H1 (cell line): ENCODE data around the gene GPANK1. TPM values are rescaled to one million over a fixed set of nuclear protein-coding genes. Genes with fewer than 3 reads are reported as not detected.

Experiments used
- CTCF ChIA-PET: fragments of 300-600 bp; sonication (Branson Sonifier 250); formaldehyde crosslinking; loops from one replicate; lab custom pipeline; 2021; ENCODE audit not compliant: partially characterized antibody; lab: Charles Lee
- POLR2A ChIA-PET: fragments of 300-600 bp; sonication (Branson Sonifier 250); formaldehyde crosslinking; loops from one replicate; lab custom pipeline; 2021; ENCODE audit warnings: inconsistent platforms; ENCODE audit not compliant: partially characterized antibody; lab: Charles Lee
- DNase-seq, 2 experiments: peaks; one replicate each; pipeline versions ENCODE4 v3.0.0 to v3.0.0-alpha.2; 2010 to 2022; ENCODE audit warnings: low spot score in 2 of 2, low read depth in 1 of 2, mixed read lengths in 1 of 2
- FAIRE-seq: peaks from 2 replicates; lab custom pipeline; 2011; peaks lifted over from hg19 to GRCh38; lab: Jason Lieb, UNC
- H2AFZ ChIP-seq: 2 replicates; pipeline ENCODE4 v1.8.1; 2012; ENCODE audit warnings: low read length, inconsistent platforms
- H2AK5ac ChIP-seq: 2 replicates; pipeline ENCODE4 v1.6.1; 2013; ENCODE audit warnings: low read depth, low read length
- H2BK120ac ChIP-seq: replicated peaks from 2 replicates; pipeline ENCODE3; 2013; ENCODE audit warnings: low read depth, low read length, inconsistent platforms
- H2BK12ac ChIP-seq: 2 replicates; pipeline ENCODE4 v1.6.1; 2013; ENCODE audit warnings: low read depth, low read length
- H2BK15ac ChIP-seq: 2 replicates; pipeline ENCODE4 v1.6.1; 2013; ENCODE audit warnings: low read length
- H2BK20ac ChIP-seq: 2 replicates; pipeline ENCODE4 v1.6.1; 2013; ENCODE audit warnings: low read length
- H2BK5ac ChIP-seq: 2 replicates; pipeline ENCODE4 v1.6.1; 2013; ENCODE audit warnings: low read depth, low read length
- H3K14ac ChIP-seq: 2 replicates; pipeline ENCODE4 v1.6.1; 2013; ENCODE audit warnings: inconsistent platforms; ENCODE audit not compliant: insufficient read length
- H3K18ac ChIP-seq: 2 replicates; pipeline ENCODE4 v1.6.1; 2013; ENCODE audit warnings: low read length; ENCODE audit errors: extremely low read depth
- H3K23ac ChIP-seq: 2 replicates; pipeline ENCODE4 v1.6.1; 2013; ENCODE audit warnings: inconsistent platforms; ENCODE audit not compliant: insufficient read length
- H3K23me2 ChIP-seq: 2 replicates; pipeline ENCODE4 v1.6.1; 2013; ENCODE audit warnings: low read depth, low read length
- H3K27ac ChIP-seq: 2 replicates; pipeline ENCODE4 v1.6.1; 2011; ENCODE audit warnings: low read depth, low read length, inconsistent platforms
- H3K27me3 ChIP-seq, 4 experiments: replicated peaks in 1 of 4; 1 replicate in 1 of 4; 2 replicates in 3 of 4; pipeline versions ENCODE4 v1.6.1 to v1.8.1; 2011 to 2013; ENCODE audit warnings: low read length in 3 of 4, mild to moderate bottlenecking in 3 of 4, inconsistent platforms in 2 of 4, mixed read lengths in 2 of 4, moderate library complexity in 1 of 4; ENCODE audit not compliant: control insufficient read depth in 3 of 4, insufficient read depth in 3 of 4; ENCODE audit errors: extremely low read depth in 1 of 4
- H3K36me3 ChIP-seq, 4 experiments: 2 replicates each; pipeline versions ENCODE4 v1.6.1 to v1.8.1; 2011 to 2013; ENCODE audit warnings: mild to moderate bottlenecking in 4 of 4, low read length in 3 of 4, moderate library complexity in 2 of 4, control low read depth in 1 of 4, inconsistent platforms in 1 of 4; ENCODE audit not compliant: insufficient read depth in 4 of 4, control insufficient read depth in 2 of 4
- H3K4ac ChIP-seq: replicated peaks from 2 replicates; pipeline ENCODE3; 2013; ENCODE audit warnings: low read length, low read depth, mixed read lengths, inconsistent platforms; ENCODE audit not compliant: insufficient read length
- H3K4me1 ChIP-seq, 4 experiments: replicated peaks in 1 of 4; 1 replicate in 1 of 4; 2 replicates in 3 of 4; pipeline versions ENCODE4 v1.6.1 to v1.8.1; 2011 to 2013; ENCODE audit warnings: low read length in 3 of 4, inconsistent platforms in 2 of 4, mixed read lengths in 1 of 4; ENCODE audit not compliant: insufficient read depth in 4 of 4, control insufficient read depth in 3 of 4
- H3K4me2 ChIP-seq, 2 experiments: 2 replicates each; pipeline versions ENCODE4 v1.6.1 to v1.8.1; 2011 to 2013; ENCODE audit warnings: low read depth in 2 of 2, low read length in 2 of 2, control low read depth in 1 of 2, inconsistent platforms in 1 of 2, mild to moderate bottlenecking in 1 of 2; ENCODE audit not compliant: insufficient read depth in 1 of 2
- H3K4me3 ChIP-seq, 4 experiments: fragments of 200-600, 300-600 bp in 1 of 4; sonication (generic), shearing (Covaris generic), sonication (Bioruptor Twin) in 1 of 4; 2 replicates each; pipeline versions ENCODE4 v1.5.1 to v1.8.1; 2011 to 2016; ENCODE audit warnings: low read length in 4 of 4, low read depth in 3 of 4, control low read depth in 2 of 4, inconsistent platforms in 2 of 4, mild to moderate bottlenecking in 2 of 4, mixed read lengths in 1 of 4, moderate library complexity in 1 of 4; ENCODE audit not compliant: insufficient read depth in 2 of 4; ENCODE audit errors: extremely low read depth in 1 of 4
- H3K56ac ChIP-seq: replicated peaks from 2 replicates; pipeline ENCODE3; 2013; ENCODE audit warnings: low read depth, mild to moderate bottlenecking, mixed read lengths, low read length, inconsistent platforms; ENCODE audit not compliant: insufficient read length
- H3K79me1 ChIP-seq: 2 replicates; pipeline ENCODE4 v1.6.1; 2013; ENCODE audit warnings: low read depth, low read length, control low read depth
- H3K79me2 ChIP-seq, 2 experiments: 2 replicates each; pipeline versions ENCODE4 v1.6.1 to v1.8.1; 2012 to 2013; ENCODE audit warnings: low read length in 2 of 2, mild to moderate bottlenecking in 2 of 2, inconsistent platforms in 1 of 2; ENCODE audit not compliant: insufficient read depth in 2 of 2, control insufficient read depth in 1 of 2
- H3K9ac ChIP-seq, 4 experiments: replicated peaks in 1 of 4; 1 replicate in 1 of 4; 2 replicates in 3 of 4; pipeline versions ENCODE4 v1.6.1 to v1.8.1; 2011 to 2013; ENCODE audit warnings: low read depth in 3 of 4, low read length in 3 of 4, control low read depth in 2 of 4, mild to moderate bottlenecking in 2 of 4, moderate library complexity in 2 of 4, inconsistent platforms in 1 of 4; ENCODE audit errors: extremely low read depth in 1 of 4
- H3K9me3 ChIP-seq, 2 experiments: 2 replicates each; pipeline versions ENCODE4 v1.6.1 to v1.8.1; 2012 to 2013; ENCODE audit warnings: mild to moderate bottlenecking in 2 of 2, moderate library complexity in 2 of 2, control low read depth in 1 of 2, inconsistent platforms in 1 of 2, low read depth in 1 of 2, low read length in 1 of 2, mixed read lengths in 1 of 2; ENCODE audit not compliant: insufficient read depth in 2 of 2
- H4K20me1 ChIP-seq, 2 experiments: replicated peaks in 1 of 2; 2 replicates each; pipeline versions ENCODE3 to v1.8.1; 2011 to 2013; ENCODE audit warnings: inconsistent platforms in 2 of 2, low read length in 2 of 2, mild to moderate bottlenecking in 1 of 2; ENCODE audit not compliant: insufficient read depth in 2 of 2, control insufficient read depth in 1 of 2
- H4K5ac ChIP-seq: 2 replicates; pipeline ENCODE4 v1.6.1; 2013; ENCODE audit warnings: low read length, low read depth, mixed read lengths, inconsistent platforms; ENCODE audit not compliant: insufficient read length
- H4K8ac ChIP-seq: 2 replicates; pipeline ENCODE4 v1.8.0; 2013; ENCODE audit warnings: mild to moderate bottlenecking, moderate library complexity, low read length, inconsistent platforms; ENCODE audit not compliant: insufficient read depth; ENCODE audit errors: extremely low read depth
- H4K91ac ChIP-seq: replicated peaks from 2 replicates; pipeline ENCODE3; 2013; ENCODE audit warnings: low read length, mixed read lengths, inconsistent platforms; ENCODE audit not compliant: insufficient read length
- CTCF ChIP-seq, 3 experiments: IDR thresholded peaks; 1 replicate in 2 of 3; 2 replicates in 1 of 3; pipeline versions ENCODE4 v1.5.1 to v1.6.1; 2011; ENCODE audit warnings: low read length in 3 of 3, mild to moderate bottlenecking in 3 of 3, inconsistent platforms in 2 of 3, low read depth in 1 of 3, moderate library complexity in 1 of 3; ENCODE audit not compliant: insufficient read depth in 1 of 3; ENCODE audit errors: control extremely low read depth in 1 of 3
- PHF8 ChIP-seq: fragments of 200-600 bp; sonication (generic); conservative IDR thresholded peaks from 2 replicates; pipeline ENCODE4 v1.7.1; 2012; ENCODE audit warnings: low read depth, mild to moderate bottlenecking, inconsistent platforms, low read length, moderate library complexity
- POLR2A ChIP-seq, 2 experiments: IDR thresholded peaks; 1 replicate in 1 of 2; 2 replicates in 1 of 2; pipeline ENCODE4 v1.6.1; 2011; ENCODE audit warnings: low read depth in 2 of 2, low read length in 2 of 2, mild to moderate bottlenecking in 2 of 2; ENCODE audit errors: control extremely low read depth in 1 of 2
- RBBP5 ChIP-seq: IDR thresholded peaks from 2 replicates; pipeline ENCODE4 v1.7.1; 2012; ENCODE audit warnings: low read depth, mild to moderate bottlenecking, inconsistent platforms, low read length, moderate library complexity, borderline replicate concordance
- SIN3A ChIP-seq, 2 experiments: IDR thresholded peaks in 1 of 2; conservative IDR thresholded peaks in 1 of 2; 2 replicates each; pipeline ENCODE4 v1.6.1; 2011 to 2012; ENCODE audit warnings: low read length in 2 of 2, improper control_type of control experiment in 1 of 2, low read depth in 1 of 2, mild to moderate bottlenecking in 1 of 2
- TAF1 ChIP-seq: IDR thresholded peaks from 2 replicates; pipeline ENCODE4 v1.6.1; 2011; ENCODE audit warnings: mild to moderate bottlenecking, low read depth, low read length
- TBP ChIP-seq: IDR thresholded peaks from 2 replicates; pipeline ENCODE4 v1.6.1; 2011; ENCODE audit warnings: low read depth, low read length, improper control_type of control experiment
- WGBS, 2 experiments: shearing (Covaris generic) in 1 of 2; methylation state at CpG; one replicate each; pipeline versions ENCODE4 v1.1.6 to v1.1.7; 2013 to 2015; ENCODE audit warnings: low lambda C conversion rate in 2 of 2, mixed read lengths in 2 of 2, inconsistent platforms in 1 of 2, low coverage in 1 of 2, missing lambda C conversion rate in 1 of 2; ENCODE audit not compliant: insufficient replicate concordance in 2 of 2, insufficient coverage in 1 of 2, insufficient read length in 1 of 2; ENCODE audit errors: extremely low coverage in 1 of 2, missing lambda C conversion rate in 1 of 2; 5-methylcytosine and 5-hydroxymethylcytosine counted together
- polyA plus RNA-seq, 7 experiments: library from polyadenylated mRNA; depleted of rRNA in 3 of 7; stranded (reverse) in 5 of 7; unstranded in 2 of 7; fragments of >200 nt in 5 of 7; fragments of 200-250 nt in 2 of 7; gene quantifications; 1 replicate in 5 of 7; 2 replicates in 1 of 7; 4 replicates in 1 of 7; pipeline versions ENCODE4 v1.2.1 to v1.2.3, GENCODE V29; 2011 to 2013; ENCODE audit warnings: missing spikeins in 2 of 7, mixed read lengths in 2 of 7
- total RNA-seq: library from RNA; stranded (reverse); fragmentation: NEBNext Ultra II Directional; extraction: Animal tissue kit (Norgen Biotek cat#: 25700); gene quantifications from 2 replicates; pipeline ENCODE4 v1.2.1, GENCODE V29; 2021

The GPANK1 gene
- total and polyA plus RNA-seq, 2 of the 8 experiments (the other 6 are each of a cell fraction or from before 2014, with no cell fraction given), result 24.5 to 30.2 TPM

- H3K4me3 ChIP-seq, result peak overlapping the region; percentile 82 to 94 (median 92)
- peaks cover 8% of the 10 kb centered on the region for H3K23me2 ChIP-seq
- H3K9me3 ChIP-seq, result no peaks in the 10 kb centered on the region
- H3K56ac ChIP-seq, result peak overlapping the region; percentile 54
- peak overlapping the region; percentile 93; the same call in 1 of the 2 replicates for H4K8ac ChIP-seq
- peak overlapping the region; percentile 100 for H3K18ac ChIP-seq
- peak overlapping the region; percentile 100 for H2BK5ac ChIP-seq
- no peak overlapping the region for H3K23ac ChIP-seq
- no peaks in the 10 kb centered on the region for H3K27me3 ChIP-seq
- H4K5ac ChIP-seq, result peak overlapping the region; percentile 64
- no peak overlapping the region for H3K14ac ChIP-seq
- H2AFZ ChIP-seq, result 0 out of 2 replicates have a peak overlapping the region, but pooled peaks have one; percentile 47
- peaks cover 0 to 5% (median under 1%) of the 10 kb centered on the region in 4 experiments; a peak in 2 of 7 replicates for H3K4me1 ChIP-seq
- no peak overlapping the region for H2BK120ac ChIP-seq
- peak overlapping the region; percentile 96; the same call in 1 of the 2 replicates for H2BK20ac ChIP-seq
- CTCF ChIA-PET, result interaction anchor here (0.6 to 5.2 kb wide), 20 partner anchors 7 to 270 kb away, joined by 3 to 38 read pairs (median 4); partner anchors contain the start of genes ATP6V1G2, C6orf47, CSNK2B and GPANK1
- POLR2A ChIA-PET, result interaction anchor here (0.5 to 25.5 kb wide), 35 partner anchors 11 to 306 kb away, joined by 3 to 883 read pairs (median 6); partner anchors contain the start of genes AIF1, ATP6V1G2, C6orf47 and CLIC1
- peaks cover 6% of the 10 kb centered on the region for H3K79me1 ChIP-seq
- H2AK5ac ChIP-seq, result no peak overlapping the region; the same call in 1 of the 2 replicates
- peak overlapping the region; percentile 99 for H3K27ac ChIP-seq
- peak overlapping the region; percentile 69 to 83 for H3K4me2 ChIP-seq
- FAIRE-seq, result no peak
- peak overlapping the region; percentile 8 for H3K4ac ChIP-seq
- DNase-seq, result peak in 1 of 2 experiments; percentile 76
- H3K9ac ChIP-seq, result peak overlapping the region; percentile 73 to 98 (median 97)
- peaks cover 8 to 23% (median 13%) of the 10 kb centered on the region in 4 experiments; a peak in 7 of 8 replicates for H3K36me3 ChIP-seq
- WGBS, 2 experiments, result 17% methylated on average over 37 of the region's 37 CpGs; no CpG with 5 or more reads in 1 of the 2 experiments
- peak overlapping the region; percentile 88 for H4K91ac ChIP-seq
- H2BK15ac ChIP-seq, result no peak overlapping the region
- H2BK12ac ChIP-seq, result peak overlapping the region; percentile 99
- H3K79me2 ChIP-seq, result peaks cover 4 to 35% of the 10 kb centered on the region in 2 experiments; a peak in 3 of 4 replicates
- peaks cover 0 to 2% of the 10 kb centered on the region in 2 experiments for H4K20me1 ChIP-seq
- TF ChIP-seq RBBP5 (no peak), CTCF (IDR thresholded peaks at IDR 0.05; ENCODE audit: control extremely low read depth in 1 of 3, insufficient read depth in 1 of 3, low read depth in 1 of 3, low read length in 3 of 3) (peak in 1 of 3 experiments; percentile 18; a peak in 1 of 4 replicates), POLR2A (IDR thresholded peaks at IDR 0.05; ENCODE audit: control extremely low read depth in 1 of 2, low read depth in 2 of 2, low read length in 2 of 2) (peak in 1 of 2 experiments; percentile 79; a peak in 2 of 3 replicates), PHF8 (0 out of 2 replicates have a peak, but pooled peaks have one; percentile 13), TBP (0 out of 2 replicates have a peak, but pooled peaks have one; percentile 63), SIN3A (conservative IDR thresholded peaks at IDR 0.05 in 1 of 2, IDR thresholded peaks at IDR 0.05 in 1 of 2; ENCODE audit: low read depth in 1 of 2, low read length in 2 of 2) (peak; percentile 7 to 9; a peak in 1 of 4 replicates), TAF1 (peak; percentile 79)
Observed at GRCh38 chr6:31652925-31653724, 11.7 kb downstream of the GPANK1 start.
